HG02610 (cell line): ENCODE measurements around the gene GRIK4.
A peak's percentile ranks its signal among the peaks of the same experiment; 100 is the strongest.

Experiments
- ATAC-seq: cut with Tn5 transposase; IDR thresholded peaks from one replicate; pipeline ENCODE4 v1.9.1; 2021; ENCODE audit warnings: mild to moderate bottlenecking, moderate library complexity; ENCODE audit not compliant: unreplicated experiment

The GRIK4 gene

GRCh38 chr11:120718171-120718570 is 206.6 kb downstream of the GRIK4 start:
- no peak for ATAC-seq

- no peak for ATAC-seq
These were observed 207.8 kb downstream of the GRIK4 start for GRCh38 chr11:120719348-120719747.

GRCh38 chr11:120720760-120721159 is 209.2 kb downstream of the GRIK4 start:
- ATAC-seq = no peak

- no peak for ATAC-seq
These were observed 211.0 kb downstream of the GRIK4 start for GRCh38 chr11:120722524-120722923.

- ATAC-seq = peak; percentile 55
These were observed 212.2 kb downstream of the GRIK4 start for GRCh38 chr11:120723751-120724150.

GRCh38 chr11:120727752-120728151 is 216.2 kb downstream of the GRIK4 start:
- no peak for ATAC-seq

GRCh38 chr11:120735035-120735434 is 223.5 kb downstream of the GRIK4 start:
- ATAC-seq = no peak

GRCh38 chr11:120738516-120739046 is 227.0 kb downstream of the GRIK4 start:
- ATAC-seq = no peak

GRCh38 chr11:120739780-120740179 is 228.2 kb downstream of the GRIK4 start:
- no peak for ATAC-seq

- ATAC-seq = no peak
These were observed 228.8 kb downstream of the GRIK4 start for GRCh38 chr11:120740380-120740779.

GRCh38 chr11:120744016-120744994 is 232.8 kb downstream of the GRIK4 start:
- no peak for ATAC-seq

- ATAC-seq = no peak
These were observed 234.8 kb downstream of the GRIK4 start for GRCh38 chr11:120746376-120746775.

- no peak for ATAC-seq
These were observed 235.5 kb downstream of the GRIK4 start for GRCh38 chr11:120746836-120747609.

GRCh38 chr11:120747850-120748814 is 236.6 kb downstream of the GRIK4 start:
- no peak for ATAC-seq

- no peak for ATAC-seq
These were observed 237.8 kb downstream of the GRIK4 start for GRCh38 chr11:120749395-120749794.

- ATAC-seq = no peak
These were observed 239.3 kb downstream of the GRIK4 start for GRCh38 chr11:120750647-120751549.

- no peak for ATAC-seq
These were observed 240.0 kb downstream of the GRIK4 start for GRCh38 chr11:120751550-120751949.

GRCh38 chr11:120752668-120753067 is 241.1 kb downstream of the GRIK4 start:
- no peak for ATAC-seq

- ATAC-seq = no peak
These were observed 245.4 kb downstream of the GRIK4 start for GRCh38 chr11:120756931-120757330.
